Measurements from ENCODE around the gene AHRR. TPM values are rescaled to one million over a fixed set of nuclear protein-coding genes. Genes with fewer than 3 reads are reported as not detected.

Gene AHRR
- total and polyA plus RNA-seq, 8 donors, result 0.63 to 47.8 (median 1.1) TPM; not detected in 1

DNA sequence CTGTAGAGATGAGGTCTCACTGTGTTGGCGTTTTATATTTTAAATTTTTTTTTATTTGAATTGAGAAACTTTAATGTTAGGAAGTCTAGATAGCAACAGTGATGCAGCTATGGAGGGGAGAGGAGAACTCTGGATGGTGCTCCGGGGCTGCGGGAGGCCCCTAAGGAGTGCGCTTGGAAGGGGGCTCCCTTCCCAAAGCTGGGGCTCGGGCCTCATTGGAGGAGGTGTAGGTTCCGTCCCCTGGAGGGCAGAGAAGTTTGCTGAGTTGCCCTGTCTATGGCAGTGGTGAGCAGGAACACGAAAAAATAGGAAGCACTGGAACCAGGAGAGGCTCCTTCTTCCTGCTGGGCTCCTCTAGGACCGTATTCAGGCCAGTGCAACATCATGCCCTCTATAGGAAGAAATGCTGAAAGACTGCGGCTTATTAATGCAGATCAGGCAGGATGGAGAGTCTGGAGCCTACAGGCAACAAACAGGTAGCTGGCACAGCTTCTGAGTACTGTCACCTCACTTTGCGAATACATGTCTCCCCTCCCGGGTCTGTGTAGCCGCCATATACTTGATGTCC is 16.1 kb downstream of the AHRR start:
- TF ChIP-seq, protein P1, sequence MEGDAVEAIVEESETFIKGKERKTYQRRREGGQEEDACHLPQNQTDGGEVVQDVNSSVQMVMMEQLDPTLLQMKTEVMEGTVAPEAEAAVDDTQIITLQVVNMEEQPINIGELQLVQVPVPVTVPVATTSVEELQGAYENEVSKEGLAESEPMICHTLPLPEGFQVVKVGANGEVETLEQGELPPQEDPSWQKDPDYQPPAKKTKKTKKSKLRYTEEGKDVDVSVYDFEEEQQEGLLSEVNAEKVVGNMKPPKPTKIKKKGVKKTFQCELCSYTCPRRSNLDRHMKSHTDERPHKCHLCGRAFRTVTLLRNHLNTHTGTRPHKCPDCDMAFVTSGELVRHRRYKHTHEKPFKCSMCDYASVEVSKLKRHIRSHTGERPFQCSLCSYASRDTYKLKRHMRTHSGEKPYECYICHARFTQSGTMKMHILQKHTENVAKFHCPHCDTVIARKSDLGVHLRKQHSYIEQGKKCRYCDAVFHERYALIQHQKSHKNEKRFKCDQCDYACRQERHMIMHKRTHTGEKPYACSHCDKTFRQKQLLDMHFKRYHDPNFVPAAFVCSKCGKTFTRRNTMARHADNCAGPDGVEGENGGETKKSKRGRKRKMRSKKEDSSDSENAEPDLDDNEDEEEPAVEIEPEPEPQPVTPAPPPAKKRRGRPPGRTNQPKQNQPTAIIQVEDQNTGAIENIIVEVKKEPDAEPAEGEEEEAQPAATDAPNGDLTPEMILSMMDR (IDR thresholded peaks at IDR 0.05), result no peak
- TF ChIP-seq POLR2A (IDR thresholded peaks at IDR 0.05) (no peak), EP300 (IDR thresholded peaks at IDR 0.05) (no peak), POLR2AphosphoS5 (IDR thresholded peaks at IDR 0.05) (no peak)
- Histone ChIP-seq H3K9me3 (no peaks in the 10 kb centered on the region), H3K27ac (no peak overlapping the region), H3K27me3 (peaks cover 0 to 7% (median 3%) of the 10 kb centered on the region in 3 donors), H3K4me1 (no peaks in the 10 kb centered on the region), H3K36me3 (no peaks in the 10 kb centered on the region), H3K4me3 (no peak overlapping the region)
- 63 to 71% (median 70%) methylated on average over 12 of the region's 12 CpGs for WGBS, 5 donors
- peak in 1 of 2 donors; percentile 55 for DNase-seq
- intact Hi-C loops (cut with DNase I; ENCODE audit: low total_unique reads), result no loop called here

DNA sequence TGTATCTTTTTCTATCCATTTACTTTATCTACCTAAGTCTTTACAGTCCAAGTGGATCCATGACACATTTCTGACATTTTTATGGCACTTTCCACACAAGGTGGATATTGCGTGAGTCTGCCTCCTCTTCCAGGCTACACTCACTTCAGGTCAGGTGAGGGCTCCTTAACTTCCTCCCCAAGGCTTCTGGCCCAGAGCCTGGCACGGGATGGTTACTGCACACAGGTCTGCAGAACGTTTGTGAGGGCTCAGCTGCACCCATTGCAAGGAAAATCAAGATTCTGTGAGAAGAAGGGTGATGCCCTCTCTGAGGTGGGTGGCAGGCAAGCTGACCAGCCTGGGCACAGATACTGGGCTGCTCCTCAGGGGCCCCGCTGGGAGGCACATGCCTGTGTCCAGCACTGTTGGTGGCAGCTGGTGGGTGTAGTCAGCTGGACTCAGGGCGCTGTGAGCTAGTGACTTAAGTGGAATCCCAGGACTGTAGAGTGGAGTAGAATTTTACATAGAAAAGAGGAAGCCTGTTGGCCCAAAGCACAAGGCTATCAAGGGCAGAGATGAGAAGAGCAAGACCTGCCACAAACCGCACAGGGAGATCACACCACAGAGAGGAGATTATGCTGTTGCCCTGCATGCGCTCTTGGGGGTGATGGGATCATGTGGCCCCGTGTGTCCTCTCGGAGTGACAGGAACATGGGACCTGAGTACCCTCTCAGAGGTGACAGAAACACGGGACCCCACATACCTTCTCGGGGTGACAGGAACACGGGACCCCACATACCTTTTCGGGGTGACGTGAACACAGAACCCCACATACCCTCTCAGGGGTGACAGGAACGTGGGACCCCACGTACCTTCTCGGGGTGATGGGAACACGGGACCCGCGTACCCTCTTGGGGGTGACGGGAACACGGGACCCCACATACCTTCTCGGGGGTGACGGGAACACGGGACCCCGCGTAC is 21.3 kb downstream of the AHRR start:
- Histone ChIP-seq H3K27ac (no peak overlapping the region), H3K9me3 (no peaks in the 10 kb centered on the region), H3K27me3 (peaks cover 0 to 31% (median 8%) of the 10 kb centered on the region in 3 donors), H3K4me3 (no peak overlapping the region), H3K36me3 (no peaks in the 10 kb centered on the region), H3K4me1 (peaks cover 0 to 11% (median 8%) of the 10 kb centered on the region in 4 donors)
- DNase-seq, result peak in 1 of 2 donors; percentile 8
- intact Hi-C loops (cut with DNase I; ENCODE audit: low total_unique reads), result no loop called here
- WGBS, 5 donors, result 90 to 93% (median 92%) methylated on average over 27 of the region's 27 CpGs
- no peak for TF ChIP-seq POLR2A (IDR thresholded peaks at IDR 0.05)
- TF ChIP-seq EP300 (IDR thresholded peaks at IDR 0.05), result no peak
- TF ChIP-seq, protein P1 (IDR thresholded peaks at IDR 0.05), result no peak

DNA sequence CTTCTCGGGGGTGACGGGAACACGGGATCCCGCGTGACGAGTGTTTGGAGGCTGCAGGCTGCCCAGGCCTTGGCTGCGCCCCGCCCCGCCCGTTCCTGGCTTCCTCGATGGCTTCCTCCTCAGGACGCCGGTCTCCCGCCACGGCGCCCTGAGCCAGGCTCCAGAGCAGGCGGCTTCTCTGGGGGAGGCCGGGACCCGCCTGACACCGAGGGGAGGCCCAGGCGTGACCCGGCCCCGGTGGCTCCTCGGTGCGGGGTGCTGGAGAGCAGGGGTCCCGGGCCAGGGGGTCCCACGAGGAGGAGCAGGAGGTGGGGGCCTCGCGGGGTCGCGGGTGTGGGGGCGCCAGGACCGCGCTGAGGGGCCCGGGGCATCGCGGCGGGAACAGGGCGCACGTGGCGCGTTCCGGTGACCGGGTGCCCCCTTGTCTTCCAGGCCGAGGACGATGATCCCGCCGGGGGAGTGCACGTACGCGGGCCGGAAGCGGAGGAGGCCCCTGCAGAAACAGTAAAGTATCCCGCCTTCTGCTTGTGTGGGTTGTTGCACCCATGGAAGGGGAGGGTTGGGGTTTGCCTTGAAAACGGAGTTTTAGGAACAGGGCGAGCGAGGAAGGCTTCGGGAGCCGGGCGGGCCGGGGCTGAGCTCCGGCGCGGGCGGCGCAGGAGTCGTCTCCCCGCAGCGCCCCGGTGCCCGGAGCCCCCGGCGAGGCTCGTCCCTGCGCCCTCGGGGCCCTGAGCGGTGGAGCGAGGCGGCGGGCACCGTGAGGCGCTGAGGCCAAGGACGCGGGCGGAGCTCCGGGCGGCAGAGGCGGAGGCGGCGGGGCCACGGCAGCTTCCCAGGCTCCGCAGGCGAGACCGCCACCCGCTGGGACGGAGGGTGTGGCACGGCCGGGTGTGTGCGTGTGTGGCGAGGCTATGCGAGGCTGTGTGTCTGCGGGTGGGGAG is 22.2 kb downstream of the AHRR start:
- H3K27ac ChIP-seq, result peak overlapping the region in 1 of 5 donors; percentile 13
- H3K4me3 ChIP-seq, result peak overlapping the region; percentile 44 to 51 (median 48)
- no peak for TF ChIP-seq POLR2AphosphoS5 (IDR thresholded peaks at IDR 0.05)
- no peak for TF ChIP-seq EP300 (IDR thresholded peaks at IDR 0.05)
- TF ChIP-seq, protein P1 (IDR thresholded peaks at IDR 0.05), result no peak
- no peak for TF ChIP-seq POLR2A (IDR thresholded peaks at IDR 0.05)
- no peaks in the 10 kb centered on the region for H3K36me3 ChIP-seq
- no peaks in the 10 kb centered on the region for H3K9me3 ChIP-seq
- H3K4me1 ChIP-seq, result peaks cover 0 to 11% (median 8%) of the 10 kb centered on the region in 4 donors
- intact Hi-C loops (cut with DNase I; ENCODE audit: low total_unique reads), result no loop called here
- WGBS, 5 donors, result 25 to 68% (median 28%) methylated on average over 27 to 102 of the region's 102 CpGs
- DNase-seq, result peak; percentile 69 to 91
- H3K27me3 ChIP-seq, result peaks cover 0 to 34% (median 8%) of the 10 kb centered on the region in 3 donors

DNA sequence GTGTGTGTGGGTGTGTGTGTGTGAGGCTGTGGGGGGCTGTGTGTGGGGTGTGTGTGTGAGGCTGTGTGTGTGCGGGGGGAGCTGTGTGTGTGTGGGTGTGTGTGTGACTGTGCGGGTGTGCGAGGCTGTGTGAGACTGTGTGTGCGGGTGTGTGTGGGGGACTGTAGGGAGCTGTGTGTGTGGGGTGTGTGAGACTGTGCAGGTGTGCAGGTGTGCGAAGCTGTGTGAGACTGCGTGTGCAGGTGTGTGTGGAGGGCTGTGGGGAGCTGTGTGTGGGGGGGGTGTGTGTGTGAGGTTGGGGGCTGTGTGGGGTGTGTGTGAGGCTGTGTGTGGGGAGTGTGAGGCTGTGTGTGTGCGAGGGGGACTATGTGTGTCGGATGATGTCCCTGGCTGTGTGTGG is 23.2 kb downstream of the AHRR start:
- no peak for DNase-seq
- H3K36me3 ChIP-seq, result no peaks in the 10 kb centered on the region
- H3K4me1 ChIP-seq, result peaks cover 0 to 11% (median 8%) of the 10 kb centered on the region in 4 donors
- H3K4me3 ChIP-seq, result no peak overlapping the region
- no peaks in the 10 kb centered on the region for H3K9me3 ChIP-seq
- TF ChIP-seq POLR2A (IDR thresholded peaks at IDR 0.05) (no peak), POLR2AphosphoS5 (IDR thresholded peaks at IDR 0.05) (no peak), EP300 (IDR thresholded peaks at IDR 0.05) (no peak)
- TF ChIP-seq, protein P1 (IDR thresholded peaks at IDR 0.05), result no peak
- WGBS, 5 donors, result 90 to 97% (median 96%) methylated on average over 8 of the region's 8 CpGs
- H3K27ac ChIP-seq, result no peak overlapping the region
- peaks cover 0 to 34% (median 8%) of the 10 kb centered on the region in 3 donors for H3K27me3 ChIP-seq
- intact Hi-C loops (cut with DNase I; ENCODE audit: low total_unique reads), result no loop called here

All from stomach (tissue), 9 donors.